GM12874 (cell line): ENCODE results near the gene NAA20.

ENCODE experiments used
- TF ChIP-seq, protein P1 (sequence below): IDR thresholded peaks from 2 replicates; pipeline ENCODE4 v1.5.1; 2011; ENCODE audit warnings: low read depth, mild to moderate bottlenecking, control low read depth, low read length, moderate library complexity; ENCODE audit not compliant: insufficient read depth

The NAA20 gene

GRCh38 chr20:20039752-20040387 lies 22.7 kb downstream of the NAA20 start:
- TF ChIP-seq, protein P1, sequence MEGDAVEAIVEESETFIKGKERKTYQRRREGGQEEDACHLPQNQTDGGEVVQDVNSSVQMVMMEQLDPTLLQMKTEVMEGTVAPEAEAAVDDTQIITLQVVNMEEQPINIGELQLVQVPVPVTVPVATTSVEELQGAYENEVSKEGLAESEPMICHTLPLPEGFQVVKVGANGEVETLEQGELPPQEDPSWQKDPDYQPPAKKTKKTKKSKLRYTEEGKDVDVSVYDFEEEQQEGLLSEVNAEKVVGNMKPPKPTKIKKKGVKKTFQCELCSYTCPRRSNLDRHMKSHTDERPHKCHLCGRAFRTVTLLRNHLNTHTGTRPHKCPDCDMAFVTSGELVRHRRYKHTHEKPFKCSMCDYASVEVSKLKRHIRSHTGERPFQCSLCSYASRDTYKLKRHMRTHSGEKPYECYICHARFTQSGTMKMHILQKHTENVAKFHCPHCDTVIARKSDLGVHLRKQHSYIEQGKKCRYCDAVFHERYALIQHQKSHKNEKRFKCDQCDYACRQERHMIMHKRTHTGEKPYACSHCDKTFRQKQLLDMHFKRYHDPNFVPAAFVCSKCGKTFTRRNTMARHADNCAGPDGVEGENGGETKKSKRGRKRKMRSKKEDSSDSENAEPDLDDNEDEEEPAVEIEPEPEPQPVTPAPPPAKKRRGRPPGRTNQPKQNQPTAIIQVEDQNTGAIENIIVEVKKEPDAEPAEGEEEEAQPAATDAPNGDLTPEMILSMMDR = no peak

- TF ChIP-seq, protein P1 = no peak
Measured at GRCh38 chr20:20051767-20052073, 34.6 kb downstream of the NAA20 start.

GRCh38 chr20:20052074-20052970 lies 35.2 kb downstream of the NAA20 start, which contains the start of the genes CFAP61 and CRNKL1:
Gene CFAP61 (plus strand): TSS chr20:20052532. CDS start chr20:20056654, 4,122 bp downstream.
Gene CRNKL1 (minus strand): TSS chr20:20052466. CDS start chr20:20052342, 124 bp downstream.
- TF ChIP-seq, protein P1 = no peak

DNA sequence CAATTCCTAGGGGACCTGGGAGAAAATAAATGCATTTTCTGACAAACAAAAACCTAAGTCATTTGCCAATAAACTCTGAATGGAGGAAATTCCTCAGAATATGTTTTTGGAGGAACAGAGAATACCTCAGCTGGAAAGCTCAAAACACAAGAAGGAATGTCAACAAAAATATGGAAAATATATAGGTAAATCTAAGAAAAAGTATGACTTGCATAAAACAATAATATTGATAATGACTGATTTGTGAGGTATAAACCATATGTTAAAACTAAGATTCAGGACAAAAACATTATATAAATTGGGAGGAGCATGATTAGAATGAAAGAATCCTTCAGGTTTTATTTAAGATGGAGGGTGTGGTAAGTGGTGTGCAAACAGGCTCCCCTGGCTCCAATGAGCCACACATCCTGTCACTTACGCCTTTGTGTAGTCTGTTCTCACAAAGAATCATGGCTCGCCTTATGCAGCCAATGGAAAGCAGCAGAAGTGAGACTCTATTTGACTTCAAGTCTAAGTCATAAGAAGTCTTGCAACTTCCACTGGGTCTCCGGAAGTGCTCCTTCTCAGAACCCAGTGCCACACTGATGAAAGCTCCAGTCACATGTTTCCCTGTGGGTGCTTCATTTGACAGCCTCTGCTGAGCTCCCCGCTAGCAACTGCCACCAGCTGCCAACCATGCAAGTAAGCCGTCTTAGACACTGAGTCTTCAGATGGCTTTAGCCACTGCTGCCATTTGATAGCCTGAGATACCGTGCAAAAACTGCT lies 43.3 kb downstream of the NAA20 start:
- TF ChIP-seq, protein P1 = no peak

DNA sequence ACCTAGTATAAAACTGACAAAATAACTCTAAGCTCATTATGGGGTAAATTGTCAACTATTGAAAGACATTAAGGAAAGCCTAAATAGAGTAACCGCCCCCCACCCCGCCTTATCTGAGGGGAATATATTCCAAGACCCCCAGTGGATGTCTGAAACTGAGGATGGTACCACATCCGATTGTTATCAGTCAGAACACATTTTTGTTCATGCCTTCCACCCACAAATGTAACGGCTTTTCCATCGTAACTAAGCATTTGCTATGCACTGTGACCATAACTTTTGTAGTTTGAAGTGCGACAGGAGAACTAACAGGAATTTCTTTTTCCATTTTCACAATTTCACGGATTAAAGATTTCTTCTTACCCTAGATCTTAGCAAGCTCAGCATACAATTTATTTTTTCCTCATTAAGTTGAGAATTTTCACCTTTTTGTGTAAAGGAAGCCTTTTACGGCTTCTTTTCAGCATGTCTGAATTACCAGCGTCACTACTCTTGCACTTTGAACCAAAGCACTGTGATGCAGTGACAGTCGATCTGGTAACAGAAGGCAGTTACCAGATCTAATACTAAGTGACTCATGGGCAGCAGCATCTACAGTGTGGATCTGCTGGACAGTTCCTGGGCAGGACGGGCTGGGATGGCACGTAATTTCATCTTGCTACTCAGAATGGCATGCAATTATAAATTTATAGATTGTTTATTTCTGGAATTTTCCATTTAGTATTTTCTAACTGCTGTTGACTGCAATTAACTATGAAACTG lies 47.0 kb downstream of the NAA20 start:
- TF ChIP-seq, protein P1 = no peak

DNA sequence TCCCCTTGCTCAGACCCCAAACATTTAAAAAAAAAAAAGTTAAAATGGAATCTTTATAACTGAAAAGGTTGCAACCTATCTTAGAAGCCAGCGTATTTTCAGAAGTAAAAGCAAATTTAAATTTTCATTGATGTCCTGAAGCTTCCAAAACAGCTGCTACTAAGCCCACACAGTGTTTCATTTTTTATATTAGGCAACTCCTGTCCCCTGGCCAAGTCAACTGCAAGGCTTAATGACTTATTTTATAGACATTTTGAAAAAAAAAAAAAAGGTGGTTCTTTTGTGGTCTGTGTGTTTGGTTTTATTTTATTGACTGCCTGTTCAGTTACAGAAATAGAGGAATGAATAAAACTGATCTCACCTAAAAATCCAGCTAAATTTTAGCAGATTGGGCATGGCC lies 48.2 kb downstream of the NAA20 start:
- TF ChIP-seq, protein P1 = no peak
